ENCODE measurements around the gene CAPN12.
A peak's percentile ranks its signal among the peaks of the same experiment; 100 is the strongest.
"Not testable (repeated sequence)": the region's sequence is repeated elsewhere in the genome, so short reads cannot be mapped to it uniquely, and the experiment has no call there.

CAPN12 gene

DNA sequence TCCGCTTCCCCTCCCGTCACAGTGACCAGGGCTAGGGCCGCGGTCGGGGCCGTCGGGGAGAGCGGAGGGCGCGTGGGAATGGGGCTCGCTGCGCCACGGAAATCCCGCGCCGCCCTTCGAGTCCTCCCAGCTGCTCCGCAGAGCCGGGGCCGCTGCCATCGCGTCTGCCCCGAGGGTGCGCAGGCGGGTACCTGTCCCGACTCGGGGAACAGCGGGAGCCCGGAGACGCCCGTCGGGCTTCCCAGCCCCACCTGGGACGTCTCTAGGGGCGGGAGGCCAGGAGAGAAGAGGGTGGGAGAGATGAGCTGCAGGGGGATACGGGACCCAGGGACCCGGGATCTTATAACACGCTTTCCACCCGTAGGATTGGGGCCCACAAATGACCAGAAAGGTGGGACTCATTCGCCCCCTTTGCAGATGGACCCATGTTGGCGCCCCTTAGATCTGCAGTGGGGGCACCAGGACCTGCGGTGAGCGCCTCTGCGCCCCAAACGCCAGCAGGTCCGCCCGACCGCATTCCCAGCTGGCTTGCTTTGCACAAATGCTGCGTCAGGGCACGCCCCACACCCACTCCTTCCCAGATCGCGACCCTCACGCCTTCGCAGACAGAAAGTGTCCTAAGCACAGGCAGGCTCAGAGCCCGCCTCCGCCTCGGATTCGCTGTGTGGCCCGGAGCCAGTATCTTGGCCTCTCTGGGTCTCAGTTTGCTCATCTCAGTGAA, 26.1 kb upstream of the CAPN12 start:
- not testable (repeated sequence) for DNase-seq

DNA sequence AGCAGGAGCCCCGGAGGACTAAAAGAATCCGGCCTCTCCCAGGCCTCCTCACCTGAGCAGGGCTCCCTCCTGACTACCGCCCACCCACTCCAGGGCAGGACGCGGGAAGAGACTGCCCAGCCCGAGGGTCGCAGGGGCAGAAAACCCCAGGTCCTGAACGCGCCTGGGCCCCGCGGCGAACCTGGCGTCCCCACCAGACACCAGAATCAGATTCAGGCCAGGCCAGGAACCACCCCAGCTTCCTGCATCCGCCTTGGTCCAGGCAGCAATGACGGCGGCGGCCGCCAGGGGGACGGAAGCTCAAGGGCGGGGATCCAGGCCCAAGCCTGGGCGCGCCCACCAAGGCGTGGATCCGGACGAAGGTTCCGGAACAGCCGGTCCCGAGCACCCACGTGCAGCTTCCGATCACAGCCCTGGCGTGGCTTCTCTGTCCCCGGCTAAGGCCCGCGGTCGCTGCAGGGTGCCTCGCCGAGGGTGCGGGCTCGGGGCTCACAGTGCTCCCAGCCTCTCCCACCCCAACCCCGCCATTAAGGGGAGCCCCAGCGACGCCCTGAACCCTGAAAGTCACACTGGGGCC, 25.4 kb upstream of the CAPN12 start:
- peak; percentile 9 for DNase-seq

DNA sequence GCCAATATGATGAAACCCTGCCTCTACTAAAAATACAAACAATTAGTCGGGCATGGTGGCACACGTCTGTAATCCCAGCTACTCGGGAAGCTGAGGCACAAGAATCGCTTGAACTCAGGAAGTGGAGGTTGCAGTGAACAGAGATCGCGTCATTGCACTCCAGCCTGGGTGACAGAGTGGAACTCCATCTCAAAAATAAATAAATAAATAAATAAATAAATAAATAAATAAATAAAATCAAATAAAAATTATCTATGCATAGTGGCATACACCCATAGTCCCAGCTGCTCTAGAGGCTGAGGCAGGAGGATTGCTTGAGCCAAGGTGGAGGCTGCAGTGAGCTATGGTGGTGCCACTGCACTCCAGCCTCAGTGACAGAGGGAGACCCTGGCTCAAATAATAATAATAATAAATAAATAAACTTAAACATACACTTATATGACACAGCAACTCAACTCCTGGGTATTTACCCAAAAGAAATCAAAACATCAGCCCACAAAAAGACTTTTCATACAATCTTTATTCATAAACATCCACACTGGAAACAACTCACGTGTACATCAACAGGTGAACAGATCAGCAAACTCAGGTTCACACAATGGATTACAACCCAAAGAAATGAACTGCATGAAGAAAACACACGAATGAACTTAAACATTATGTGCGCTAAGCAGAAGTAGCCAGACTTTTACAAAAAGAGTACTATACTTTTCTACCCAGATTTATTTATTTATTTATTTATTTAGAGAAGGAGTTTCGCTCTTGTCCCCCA, 22.2 kb upstream of the CAPN12 start:
- no peak for DNase-seq

DNA sequence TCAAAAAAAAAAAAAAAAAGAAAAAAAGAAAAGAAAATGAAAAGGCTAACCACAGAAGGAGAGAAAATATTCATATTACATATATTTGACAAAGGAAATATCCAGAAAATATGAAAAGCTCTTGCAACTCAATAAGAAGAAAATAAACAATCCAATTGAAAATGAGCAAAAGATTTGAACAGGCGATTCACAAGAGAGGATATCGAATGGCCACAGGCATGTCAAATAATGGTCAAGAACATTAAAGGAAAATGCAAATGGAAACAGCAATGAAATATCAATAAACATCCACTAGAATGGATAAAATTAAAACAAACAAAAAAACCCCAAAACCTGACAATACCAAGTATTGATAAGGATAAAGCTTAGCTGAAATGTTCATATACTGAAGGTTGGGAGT, 20.9 kb upstream of the CAPN12 start:
- no peak for DNase-seq

DNA sequence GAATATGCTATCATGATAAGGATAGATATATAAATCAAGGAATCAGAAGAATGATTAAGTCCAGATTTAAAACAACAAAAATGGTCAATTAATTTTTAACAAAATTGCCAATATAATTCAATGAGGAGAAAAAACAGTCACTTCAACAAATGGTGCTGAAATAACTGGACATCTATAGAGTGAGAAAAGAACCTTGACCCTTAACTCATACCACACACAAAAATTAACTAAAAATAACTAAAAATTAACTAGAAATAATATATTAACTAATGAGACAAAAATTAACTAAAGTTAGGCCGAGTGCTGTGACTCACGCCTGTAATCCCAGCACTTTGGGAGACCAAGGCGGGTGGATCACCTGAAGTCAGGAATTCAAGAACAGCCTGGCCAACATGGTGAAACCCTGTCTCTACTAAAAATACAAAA, 19.5 kb upstream of the CAPN12 start:
- no peak for DNase-seq

DNA sequence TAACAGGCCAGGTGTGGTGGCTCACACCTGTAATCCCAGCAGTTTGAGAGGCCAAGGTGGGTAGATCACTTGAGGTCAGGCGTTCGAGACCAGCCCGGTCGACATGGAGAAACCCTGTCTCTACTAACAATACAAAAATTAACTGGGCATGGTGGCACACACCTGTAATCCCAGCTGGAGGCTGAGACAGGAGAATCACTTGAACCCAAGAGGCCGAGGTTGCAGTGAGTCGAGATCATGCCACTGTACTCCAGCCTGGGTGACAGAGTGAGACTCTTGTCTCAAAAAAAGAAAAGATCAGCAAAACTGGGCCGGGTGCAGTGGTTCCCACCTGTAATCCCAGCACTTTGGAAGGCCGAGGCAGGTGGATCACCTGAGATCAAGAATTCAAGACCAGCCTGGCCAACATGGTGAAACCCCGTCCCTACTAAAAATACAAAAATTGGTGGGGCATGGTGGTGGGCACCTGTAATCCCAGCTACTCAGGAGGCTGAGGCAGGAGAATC, 17.7 kb upstream of the CAPN12 start:
- DNase-seq, result not testable (repeated sequence)

DNA sequence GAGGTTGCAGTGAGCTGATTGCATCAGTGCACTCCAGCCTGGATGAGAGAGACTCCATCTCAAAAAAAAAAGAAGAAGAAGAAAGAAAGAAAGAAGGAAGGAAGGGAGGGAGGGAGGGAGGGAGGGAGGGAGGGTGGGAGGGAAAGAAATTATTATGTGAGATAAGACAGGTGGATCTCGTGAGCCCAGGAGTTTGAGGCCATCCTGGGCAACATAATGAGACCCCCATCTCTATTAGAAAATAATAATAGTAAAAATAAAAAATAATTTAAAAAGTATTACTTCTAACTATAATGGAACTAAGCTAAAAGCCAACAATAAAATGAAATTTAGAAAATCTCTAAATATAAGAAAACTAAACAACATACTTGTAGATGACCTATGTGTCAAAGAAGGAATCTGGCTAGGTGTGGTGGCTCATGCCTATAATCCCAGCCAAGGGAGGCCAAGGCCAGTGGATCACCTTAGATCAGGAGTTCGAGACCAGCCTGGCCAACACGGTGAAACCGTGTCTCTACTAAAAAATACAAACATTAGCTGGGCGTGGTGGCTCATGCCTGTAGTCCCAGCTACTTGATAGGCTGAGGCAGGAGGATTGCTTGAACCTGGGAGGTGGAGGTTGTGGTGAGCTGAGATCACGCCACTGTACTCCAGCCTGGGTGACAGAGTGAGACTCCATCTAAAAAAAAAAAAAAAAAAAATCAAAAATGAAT, 16.7 kb upstream of the CAPN12 start:
- not testable (repeated sequence) for DNase-seq

DNA sequence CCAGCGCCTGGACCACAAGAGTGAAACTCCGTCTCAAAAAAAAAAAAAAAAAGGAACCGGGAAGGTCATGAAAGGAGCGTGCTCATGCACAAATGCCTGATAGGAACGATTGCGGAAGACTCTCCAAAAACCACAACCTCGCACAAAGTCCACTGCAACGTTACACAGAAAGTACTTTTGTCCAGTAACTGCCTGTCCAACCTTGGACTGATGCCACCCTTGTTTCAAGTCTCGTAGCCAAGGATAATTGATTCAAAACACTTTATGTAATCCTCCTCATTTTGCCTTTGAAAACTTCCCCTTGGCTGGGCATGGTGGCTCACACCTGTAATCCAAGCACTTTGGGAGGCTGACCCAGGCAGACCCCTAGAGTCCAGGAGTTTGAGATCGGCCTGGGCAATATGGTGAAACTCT, 15.3 kb upstream of the CAPN12 start:
- no peak for DNase-seq

DNA sequence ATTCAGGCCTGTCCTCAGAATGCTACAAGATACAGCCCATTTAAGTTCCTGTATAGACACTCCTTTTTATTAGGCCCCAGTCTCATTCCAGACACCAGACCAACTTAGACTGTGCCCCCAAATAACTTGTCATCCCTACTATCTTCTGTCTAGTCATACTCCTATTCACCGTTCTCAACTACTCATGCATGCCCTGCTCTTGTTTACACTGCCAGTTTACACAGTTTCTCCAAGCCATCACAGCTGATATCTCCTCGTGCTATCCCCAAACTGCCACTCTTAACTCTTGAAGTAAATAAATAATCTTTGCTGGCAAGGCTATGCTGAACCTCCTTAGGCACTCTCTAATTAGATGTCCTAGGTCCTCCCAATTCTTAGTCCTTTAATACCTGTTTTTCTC, 9.9 kb upstream of the CAPN12 start:
- not testable (repeated sequence) for DNase-seq

DNA sequence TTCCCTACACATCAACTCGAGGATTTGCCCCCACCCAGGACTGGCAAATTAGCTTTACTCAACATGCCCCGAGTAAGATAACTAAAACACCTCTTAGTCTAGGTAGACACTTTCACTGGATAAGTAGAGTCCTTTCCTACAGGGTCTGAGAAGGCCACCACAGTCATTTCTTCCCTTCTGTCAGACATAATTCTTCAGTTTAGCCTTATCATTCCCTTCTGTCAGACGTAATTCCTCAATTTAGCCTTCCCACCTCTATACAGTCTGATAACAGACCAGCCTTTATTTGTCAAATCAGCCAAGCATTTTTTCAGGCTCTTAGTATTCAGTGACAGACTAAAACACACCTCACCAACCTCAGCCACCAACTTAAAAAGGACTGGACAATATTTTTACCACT, 9.5 kb upstream of the CAPN12 start:
- DNase-seq, result not testable (repeated sequence)

DNA sequence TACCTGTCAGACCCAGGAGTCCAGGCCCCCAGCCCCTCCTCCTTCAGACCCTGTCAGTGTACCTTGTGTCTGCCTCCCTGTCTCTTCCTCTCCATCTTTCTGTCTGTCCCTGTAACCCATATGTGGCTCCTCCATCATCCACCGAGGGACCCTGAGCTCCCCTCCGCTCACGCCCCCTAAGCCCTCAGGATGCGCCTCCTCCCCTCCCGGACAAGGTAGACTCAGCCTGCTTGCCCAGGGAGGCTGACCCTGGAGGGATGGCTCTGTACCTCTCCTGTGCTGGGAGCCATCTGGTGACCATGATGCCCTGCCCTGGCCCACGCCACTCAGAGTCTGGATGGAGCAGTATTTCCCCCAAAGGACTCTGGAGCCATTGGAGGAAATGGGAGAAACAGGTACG, 1.0 kb upstream of the CAPN12 start:
- DNase-seq, result no peak

DNA sequence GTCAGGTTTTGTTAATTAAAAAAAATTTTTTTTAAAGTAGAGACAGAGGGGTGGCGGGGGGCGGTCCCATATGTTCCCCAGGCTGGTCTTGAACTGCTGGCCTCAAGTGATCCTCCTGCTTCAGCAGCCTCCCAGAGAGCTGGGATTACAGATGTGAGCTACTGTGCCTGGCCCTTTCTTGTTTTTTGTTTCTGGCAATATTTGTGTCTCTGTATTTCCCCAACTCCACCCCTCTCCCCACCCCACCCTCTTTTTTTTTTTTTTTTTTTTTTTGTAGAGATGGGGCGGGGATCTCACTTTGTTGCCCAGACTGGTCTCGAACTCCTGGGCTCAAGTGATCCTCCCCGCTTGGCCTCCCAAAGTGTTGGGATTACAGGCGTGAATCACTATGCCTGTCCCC, 600 bp upstream of the CAPN12 start:
- no peak for DNase-seq

DNA sequence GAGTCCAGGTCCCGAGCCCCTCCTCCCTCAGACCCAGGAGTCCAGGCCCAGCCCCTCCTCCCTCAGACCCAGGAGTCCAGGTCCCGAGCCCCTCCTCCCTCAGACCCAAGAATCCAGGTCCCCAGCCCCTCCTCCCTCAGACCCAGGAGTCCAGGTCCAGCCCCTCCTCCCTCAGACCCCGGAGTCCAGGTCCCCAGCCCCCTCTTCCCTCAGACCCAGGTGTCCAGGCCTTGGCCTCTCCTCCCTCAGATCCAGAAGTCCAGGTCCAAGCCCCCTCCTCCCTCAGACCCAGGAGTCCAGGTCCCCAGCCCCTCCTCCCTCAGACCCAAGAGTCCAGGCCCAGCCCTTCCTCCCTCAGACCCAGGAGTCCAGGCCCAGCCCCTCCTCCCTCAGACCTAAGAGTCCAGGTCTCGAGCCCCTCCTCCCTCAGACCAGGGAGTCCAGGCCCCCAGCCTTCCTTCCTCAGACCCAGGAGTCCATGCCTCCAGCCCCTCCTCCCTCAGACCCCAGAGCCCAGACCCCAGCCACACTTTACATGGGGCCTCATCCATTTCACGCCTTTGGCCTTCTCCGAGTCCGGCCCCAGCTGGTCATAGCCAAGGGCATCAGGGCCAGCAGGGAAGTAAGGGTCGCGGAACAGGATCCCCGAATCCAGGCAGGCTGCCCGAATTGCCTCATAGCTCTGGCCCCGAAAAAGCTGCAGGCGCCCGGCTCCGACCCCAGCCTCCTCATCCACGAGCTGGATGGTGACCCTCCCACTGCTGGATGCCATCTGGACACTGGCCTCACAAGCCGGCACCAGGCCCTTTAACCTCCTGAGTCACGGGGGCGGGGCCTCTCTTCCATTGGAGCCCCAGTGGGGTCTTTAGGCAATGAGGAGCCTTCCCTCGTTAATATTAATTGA, 628 bp downstream of the CAPN12 start:
- DNase-seq, result no peak

DNA sequence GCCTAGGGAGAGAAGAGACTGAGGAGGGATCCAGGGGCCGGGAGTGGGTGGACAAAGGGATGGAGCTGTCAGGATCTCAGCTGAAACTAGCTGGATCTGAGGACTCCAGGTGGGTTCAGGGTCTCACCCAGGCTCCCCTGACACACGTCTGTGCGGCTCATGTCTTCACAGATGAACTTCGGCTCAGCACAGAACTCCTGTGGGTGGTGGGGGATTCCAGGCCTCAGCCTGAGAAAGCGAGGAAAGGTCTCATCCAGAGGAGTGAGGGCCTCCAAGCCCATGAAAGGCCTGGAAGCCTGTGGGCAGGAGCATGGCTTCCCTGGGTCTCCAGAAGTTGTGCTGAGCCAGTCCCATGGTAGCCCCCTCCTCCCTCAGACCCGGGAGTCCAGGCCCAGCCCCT, 1.4 kb downstream of the CAPN12 start:
- DNase-seq, result no peak

DNA sequence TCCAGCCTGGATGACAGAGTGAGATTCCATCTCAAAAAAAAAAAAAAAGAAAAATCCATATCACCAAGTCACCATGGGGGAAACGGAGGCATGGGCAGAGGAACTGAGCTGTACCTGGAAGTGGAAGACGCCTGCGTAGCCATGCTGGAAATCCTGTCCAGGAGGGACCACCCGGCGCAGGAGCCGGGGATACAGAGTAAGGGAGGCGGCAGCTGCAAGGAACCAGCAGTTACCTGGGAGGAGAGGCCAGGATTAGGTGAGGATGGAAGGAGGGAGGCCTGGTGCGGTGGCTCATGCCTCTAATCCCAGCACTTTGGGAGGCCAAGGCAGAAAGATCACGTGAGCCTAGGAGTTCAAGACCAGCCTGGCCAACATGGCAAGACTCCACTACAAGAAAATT, 2.0 kb downstream of the CAPN12 start:
- DNase-seq, result no peak

DNA sequence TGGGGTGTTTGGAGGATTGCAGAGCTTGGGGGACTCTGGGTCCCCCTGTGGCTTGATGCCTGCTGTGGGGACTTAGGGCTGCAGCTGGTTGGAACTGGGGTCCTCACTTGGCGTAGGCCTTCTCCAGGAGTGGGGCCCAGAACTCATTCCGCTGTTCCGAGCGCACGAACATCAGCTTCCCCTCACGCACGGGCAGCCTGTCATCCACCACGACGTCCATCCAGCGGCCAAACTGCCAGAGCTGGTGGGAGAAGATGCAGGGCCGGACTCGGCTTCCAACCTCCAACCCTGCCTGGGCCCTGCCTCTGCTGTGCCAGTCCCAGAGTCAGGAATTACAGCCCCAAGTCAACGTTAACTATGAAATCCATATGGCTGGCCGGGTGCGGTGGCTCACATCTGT, 2.6 kb downstream of the CAPN12 start:
- no peak for DNase-seq

DNA sequence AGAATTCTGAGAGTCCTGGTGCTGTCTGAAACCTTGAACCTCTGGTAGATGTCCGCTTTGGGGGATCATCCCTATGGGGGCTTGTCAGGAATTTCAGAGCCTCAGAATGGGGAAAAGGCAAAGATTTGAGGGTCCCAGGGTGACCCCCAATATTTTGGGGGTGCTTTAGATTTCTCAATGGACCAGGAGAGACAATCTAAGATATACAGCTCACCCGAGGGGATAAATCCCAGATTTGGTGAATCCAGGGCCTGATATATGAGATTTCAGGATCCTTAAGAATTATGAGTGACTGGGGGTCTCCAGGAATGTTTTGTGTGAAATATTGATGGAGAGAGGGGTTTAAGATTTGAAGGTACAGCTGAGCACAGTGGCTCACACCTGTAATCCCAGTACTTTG, 3.3 kb downstream of the CAPN12 start:
- no peak for DNase-seq

DNA sequence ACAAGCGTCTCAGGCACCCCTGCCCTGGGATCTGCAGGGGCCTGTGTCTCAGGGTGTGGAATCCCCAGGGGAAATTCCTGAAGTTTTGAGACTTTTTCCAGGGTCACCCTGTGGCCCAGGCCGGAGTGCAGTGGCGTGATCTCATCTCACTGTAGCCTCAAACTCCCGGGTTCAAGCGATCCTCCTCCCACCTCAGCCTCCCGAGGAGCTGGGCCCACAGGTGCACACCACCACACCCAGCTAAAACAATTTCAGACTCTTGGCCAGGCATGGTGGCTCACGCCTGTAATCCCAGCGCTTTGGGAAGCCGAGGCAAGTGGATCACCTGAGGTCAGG, 4.0 kb downstream of the CAPN12 start:
- DNase-seq, result no peak

DNA sequence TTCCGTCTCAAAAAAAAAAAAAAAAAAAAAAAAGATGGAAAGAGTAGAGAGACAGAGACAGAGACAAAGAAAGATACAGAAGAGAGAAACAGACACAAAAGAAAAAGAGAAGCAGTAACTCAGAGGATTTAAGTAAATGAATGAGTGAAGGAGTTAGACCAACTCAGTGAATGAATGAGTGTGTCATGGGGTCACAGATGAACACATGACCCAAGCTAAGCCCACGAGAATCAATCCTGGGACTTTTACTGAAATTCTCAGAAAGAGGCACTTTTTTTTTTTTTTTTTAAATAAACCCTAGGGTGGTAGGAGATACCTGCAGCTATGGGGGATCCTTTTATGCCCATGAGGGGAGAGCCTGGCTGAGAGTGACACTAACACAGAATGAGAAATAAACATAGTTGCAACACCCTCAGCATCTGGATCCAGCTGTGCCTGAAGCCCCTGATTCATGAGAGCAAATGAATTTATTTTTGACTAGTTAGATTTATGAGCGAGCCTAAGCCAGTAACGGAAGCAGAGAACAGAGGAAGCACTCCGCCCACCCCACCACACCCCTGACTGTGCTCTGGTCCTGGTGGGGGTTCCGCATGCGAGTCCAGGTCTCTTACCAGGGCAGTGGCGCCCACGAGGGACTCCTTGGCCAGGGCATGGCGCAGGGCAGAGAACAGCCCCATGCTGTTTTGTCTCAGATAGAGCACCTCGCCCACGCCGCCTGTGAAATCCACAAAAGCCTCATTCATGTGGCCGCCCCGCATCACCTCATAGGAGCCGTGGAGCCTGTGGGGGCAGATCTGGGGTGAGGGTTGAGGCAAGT, 4.6 kb downstream of the CAPN12 start:
- no peak for DNase-seq

DNA sequence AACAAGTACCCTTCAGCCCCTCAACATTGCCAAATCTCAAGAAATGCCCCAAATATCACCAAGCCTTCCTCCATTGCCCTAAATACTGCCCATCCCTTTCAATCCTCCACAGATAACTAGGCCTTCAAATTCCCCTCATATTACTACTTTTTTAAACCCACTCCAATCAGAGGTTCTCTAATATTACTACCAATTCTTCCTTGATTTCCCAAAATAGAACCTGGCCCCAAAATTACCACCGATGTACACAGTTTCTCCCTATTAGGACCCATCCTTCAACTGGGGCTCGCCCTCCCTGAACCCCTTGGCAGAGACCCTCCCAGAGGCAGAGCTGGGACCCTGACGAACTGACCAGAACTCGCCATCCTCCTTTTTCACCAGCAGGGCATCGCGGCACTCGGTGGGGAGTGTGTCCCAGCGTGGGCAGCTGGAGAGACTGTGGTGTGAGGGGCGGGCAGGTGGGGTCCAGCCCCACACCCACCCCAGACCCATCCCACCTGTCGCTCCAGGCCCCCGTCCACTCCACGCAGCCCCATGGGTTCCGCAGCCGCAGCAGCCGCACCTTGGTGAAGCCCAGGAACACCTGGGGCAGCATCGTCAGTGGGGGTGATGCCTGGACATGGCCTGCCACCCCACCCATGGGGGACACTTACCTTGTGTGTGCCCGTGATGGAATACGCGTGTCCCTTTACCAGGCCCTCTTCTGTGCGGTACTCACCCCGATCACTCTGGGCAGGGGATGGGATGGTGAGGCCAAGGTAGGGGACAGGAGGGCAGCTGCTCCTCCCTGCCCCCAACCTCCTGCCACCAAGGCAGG, 6.1 kb downstream of the CAPN12 start:
- DNase-seq, result no peak

All from COR-L47 (cell line).